Trophoblast cell (in vitro differentiated cells and primary cell): Measurements from ENCODE around the gene UBXN11.

ENCODE experiments used
- DNase-seq, 2 donors: peaks; one replicate each; pipeline ENCODE4 v3.0.0-alpha.2; 2016
- H2AFZ ChIP-seq: 2 replicates; pipeline ENCODE4 v1.6.1; 2013; ENCODE audit warnings: low read length, moderate library complexity, mild to moderate bottlenecking; ENCODE audit not compliant: insufficient read depth, poor library complexity
- H2AK5ac ChIP-seq: 2 replicates; pipeline ENCODE4 v1.6.1; 2013; ENCODE audit warnings: mild to moderate bottlenecking, low read length
- H2BK120ac ChIP-seq: 2 replicates; pipeline ENCODE4 v1.6.1; 2013; ENCODE audit warnings: low read length, mild to moderate bottlenecking, moderate library complexity; ENCODE audit not compliant: insufficient read depth, poor library complexity
- H2BK12ac ChIP-seq: 2 replicates; pipeline ENCODE4 v1.6.1; 2013; ENCODE audit warnings: mild to moderate bottlenecking, low read length, moderate library complexity
- H2BK5ac ChIP-seq: 2 replicates; pipeline ENCODE4 v1.6.1; 2013; ENCODE audit warnings: low read length, low read depth, moderate library complexity, mild to moderate bottlenecking; ENCODE audit not compliant: poor library complexity
- H3K14ac ChIP-seq: 2 replicates; pipeline ENCODE4 v1.6.1; 2013; ENCODE audit warnings: mild to moderate bottlenecking, low read length
- H3K18ac ChIP-seq: 2 replicates; pipeline ENCODE4 v1.6.1; 2013; ENCODE audit warnings: mild to moderate bottlenecking, low read length
- H3K23ac ChIP-seq: 2 replicates; pipeline ENCODE4 v1.6.1; 2013; ENCODE audit warnings: low read length
- H3K27ac ChIP-seq: 2 replicates; pipeline ENCODE4 v1.5.1; 2013; ENCODE audit warnings: low read depth, mild to moderate bottlenecking, inconsistent platforms, low read length, moderate library complexity
- H3K27me3 ChIP-seq: 2 replicates; pipeline ENCODE4 v1.6.1; 2013; ENCODE audit warnings: inconsistent platforms, mild to moderate bottlenecking, low read length, moderate library complexity; ENCODE audit not compliant: insufficient read depth
- H3K36me3 ChIP-seq, 2 experiments: 1 replicate in 1 of 2; 2 replicates in 1 of 2; pipeline ENCODE4 v1.6.1; 2013; ENCODE audit warnings: low read length in 2 of 2, mild to moderate bottlenecking in 2 of 2, moderate library complexity in 1 of 2; ENCODE audit not compliant: insufficient read depth in 2 of 2, control insufficient read depth in 1 of 2
- H3K4ac ChIP-seq: 2 replicates; pipeline ENCODE4 v1.6.1; 2013; ENCODE audit warnings: low read depth, mild to moderate bottlenecking, low read length, moderate library complexity
- H3K4me1 ChIP-seq, 2 experiments: 1 replicate in 1 of 2; 2 replicates in 1 of 2; pipeline ENCODE4 v1.6.1; 2013; ENCODE audit warnings: low read length in 2 of 2, mild to moderate bottlenecking in 2 of 2, moderate library complexity in 1 of 2; ENCODE audit not compliant: insufficient read depth in 2 of 2, control insufficient read depth in 1 of 2
- H3K4me2 ChIP-seq: 2 replicates; pipeline ENCODE4 v1.6.1; 2013; ENCODE audit warnings: inconsistent platforms, mild to moderate bottlenecking, low read length, moderate library complexity
- H3K4me3 ChIP-seq: 2 replicates; pipeline ENCODE4 v1.5.1; 2013; ENCODE audit warnings: mild to moderate bottlenecking, low read depth, low read length, inconsistent platforms
- H3K79me1 ChIP-seq: one replicate; pipeline ENCODE4 v1.6.1; 2013; ENCODE audit warnings: low read length
- H3K79me2 ChIP-seq: 2 replicates; pipeline ENCODE4 v1.6.1; 2013; ENCODE audit warnings: low read length, mild to moderate bottlenecking; ENCODE audit not compliant: control insufficient read depth, insufficient read depth, poor library complexity
- H3K9ac ChIP-seq: 2 replicates; pipeline ENCODE4 v1.6.1; 2013; ENCODE audit warnings: mild to moderate bottlenecking, low read length
- H3K9me3 ChIP-seq: 2 replicates; pipeline ENCODE4 v1.6.1; 2013; ENCODE audit warnings: low read depth, mild to moderate bottlenecking, control low read depth, inconsistent platforms, low read length; ENCODE audit not compliant: insufficient read depth
- H4K12ac ChIP-seq: 2 replicates; pipeline ENCODE4 v1.6.1; 2013; ENCODE audit warnings: low read depth, mild to moderate bottlenecking, low read length, moderate library complexity
- H4K8ac ChIP-seq: 2 replicates; pipeline ENCODE4 v1.6.1; 2013; ENCODE audit warnings: low read depth, mild to moderate bottlenecking, low read length, moderate library complexity
- H4K91ac ChIP-seq: one replicate; pipeline ENCODE4 v1.6.1; 2013; ENCODE audit warnings: low read depth, mild to moderate bottlenecking, low read length, moderate library complexity
- WGBS: extraction: QIAGEN DNeasy Blood & Tissue Kit; methylation state at CpG from one replicate; pipeline ENCODE4 v1.1.7; 2013; ENCODE audit warnings: missing lambda C conversion rate; ENCODE audit not compliant: insufficient read length, insufficient coverage; ENCODE audit errors: extremely low coverage; 5-methylcytosine and 5-hydroxymethylcytosine counted together

The UBXN11 gene

GRCh38 chr1:26350701-26351589 is 44.5 kb upstream of the UBXN11 start:
- H2AFZ ChIP-seq: no peak overlapping the region
- peak overlapping the region; percentile 98 for H3K27ac ChIP-seq
- peak overlapping the region; percentile 86 for H3K18ac ChIP-seq
- peaks cover 43 to 49% of the 10 kb centered on the region in 2 experiments for H3K4me1 ChIP-seq
- peak overlapping the region; percentile 93 for H2BK5ac ChIP-seq
- H3K27me3 ChIP-seq: no peaks in the 10 kb centered on the region
- H4K91ac ChIP-seq: peak overlapping the region; percentile 98
- H4K12ac ChIP-seq: peak overlapping the region; percentile 11
- H3K23ac ChIP-seq: no peak overlapping the region
- no CpG with 5 or more reads among the region's 9 CpGs for WGBS
- peak overlapping the region; percentile 17 for H3K4me2 ChIP-seq
- no peak overlapping the region for H3K9ac ChIP-seq
- no peak for DNase-seq
- peaks cover 16% of the 10 kb centered on the region for H3K79me2 ChIP-seq
- H3K36me3 ChIP-seq: peaks cover 7 to 10% of the 10 kb centered on the region in 2 experiments
- peak overlapping the region; percentile 93 for H2BK120ac ChIP-seq
- peak overlapping the region; percentile 88 for H2BK12ac ChIP-seq
- no peaks in the 10 kb centered on the region for H3K9me3 ChIP-seq
- H3K4me3 ChIP-seq: no peak overlapping the region
- peaks cover 40% of the 10 kb centered on the region for H3K79me1 ChIP-seq
- H4K8ac ChIP-seq: peak overlapping the region; percentile 57
- peak overlapping the region; percentile 85 for H3K14ac ChIP-seq
- peak overlapping the region; percentile 85 for H2AK5ac ChIP-seq
- peak overlapping the region; percentile 68 for H3K4ac ChIP-seq

- H3K79me1 ChIP-seq: peaks cover 40% of the 10 kb centered on the region
- H2BK120ac ChIP-seq: peak overlapping the region; percentile 89
- H2BK5ac ChIP-seq: peak overlapping the region; percentile 93
- H3K4me1 ChIP-seq: peaks cover 43 to 49% of the 10 kb centered on the region in 2 experiments
- no peak overlapping the region for H3K9ac ChIP-seq
- WGBS: no CpG with 5 or more reads among the region's 2 CpGs
- H3K4me3 ChIP-seq: no peak overlapping the region
- peak overlapping the region; percentile 57 for H4K8ac ChIP-seq
- no peak overlapping the region for H3K23ac ChIP-seq
- no peak overlapping the region for H3K4me2 ChIP-seq
- peaks cover 16% of the 10 kb centered on the region for H3K79me2 ChIP-seq
- H2AK5ac ChIP-seq: peak overlapping the region; percentile 50
- no peaks in the 10 kb centered on the region for H3K9me3 ChIP-seq
- H3K4ac ChIP-seq: peak overlapping the region; percentile 68
- H3K18ac ChIP-seq: peak overlapping the region; percentile 86
- peak overlapping the region; percentile 92 for H2BK12ac ChIP-seq
- no peak overlapping the region for H2AFZ ChIP-seq
- H3K36me3 ChIP-seq: peaks cover 13 to 16% of the 10 kb centered on the region in 2 experiments
- no peak overlapping the region for H4K12ac ChIP-seq
- H3K27ac ChIP-seq: peak overlapping the region; percentile 98
- H4K91ac ChIP-seq: peak overlapping the region; percentile 86
- H3K27me3 ChIP-seq: no peaks in the 10 kb centered on the region
- DNase-seq: no peak
- H3K14ac ChIP-seq: peak overlapping the region; percentile 67
Measured at GRCh38 chr1:26350343-26350700, 43.9 kb upstream of the UBXN11 start.

- Histone ChIP-seq H3K79me1 (peaks cover 39% of the 10 kb centered on the region), H3K27ac (peak overlapping the region; percentile 98), H3K9ac (no peak overlapping the region), H2AK5ac (peak overlapping the region; percentile 70), H3K23ac (no peak overlapping the region), H2BK12ac (peak overlapping the region; percentile 92), H4K91ac (peak overlapping the region; percentile 74), H3K14ac (peak overlapping the region; percentile 84), H3K4me1 (peaks cover 42 to 49% of the 10 kb centered on the region in 2 experiments), H3K27me3 (no peaks in the 10 kb centered on the region), H3K4ac (peak overlapping the region; percentile 50), H3K4me3 (no peak overlapping the region), H4K12ac (no peak overlapping the region), H2AFZ (no peak overlapping the region), H2BK5ac (peak overlapping the region; percentile 80), H3K18ac (peak overlapping the region; percentile 81), H4K8ac (peak overlapping the region; percentile 51), H3K4me2 (no peak overlapping the region), H2BK120ac (peak overlapping the region; percentile 88), H3K79me2 (peaks cover 16% of the 10 kb centered on the region), H3K36me3 (peaks cover 18% of the 10 kb centered on the region in 2 experiments), H3K9me3 (no peaks in the 10 kb centered on the region)
- WGBS: no CpG with 5 or more reads among the region's 5 CpGs
- DNase-seq: no peak
Measured at GRCh38 chr1:26349877-26350244, 43.4 kb upstream of the UBXN11 start.

GRCh38 chr1:26349188-26349876 is 42.9 kb upstream of the UBXN11 start:
- no peak overlapping the region for H3K23ac ChIP-seq
- no peak overlapping the region for H4K12ac ChIP-seq
- peaks cover 16% of the 10 kb centered on the region for H3K79me2 ChIP-seq
- DNase-seq: peak; percentile 99
- no peak overlapping the region for H3K18ac ChIP-seq
- peak overlapping the region; percentile 98 for H3K27ac ChIP-seq
- H2AK5ac ChIP-seq: no peak overlapping the region
- WGBS: no CpG with 5 or more reads among the region's 7 CpGs
- H2BK12ac ChIP-seq: no peak overlapping the region
- peaks cover 35% of the 10 kb centered on the region for H3K79me1 ChIP-seq
- H3K4me2 ChIP-seq: no peak overlapping the region
- H3K9ac ChIP-seq: no peak overlapping the region
- no peak overlapping the region for H4K8ac ChIP-seq
- no peak overlapping the region for H3K4ac ChIP-seq
- no peak overlapping the region for H2AFZ ChIP-seq
- H3K4me1 ChIP-seq: peaks cover 37 to 44% of the 10 kb centered on the region in 2 experiments
- peaks cover 23 to 24% of the 10 kb centered on the region in 2 experiments for H3K36me3 ChIP-seq
- H4K91ac ChIP-seq: peak overlapping the region; percentile 74
- H3K9me3 ChIP-seq: no peaks in the 10 kb centered on the region
- no peak overlapping the region for H3K4me3 ChIP-seq
- H3K14ac ChIP-seq: no peak overlapping the region
- no peak overlapping the region for H2BK5ac ChIP-seq
- no peaks in the 10 kb centered on the region for H3K27me3 ChIP-seq
- peak overlapping the region; percentile 88 for H2BK120ac ChIP-seq
